Epidermal melanocyte (primary cell): ENCODE results near the gene SIN3A.
"Not testable (repeated sequence)": the region's sequence is repeated elsewhere in the genome, so short reads cannot be mapped to it uniquely, and the experiment has no call there.

Experiments used
- DNase-seq: peaks from one replicate; pipeline ENCODE4 v3.0.0; 2011; ENCODE audit warnings: low spot score; ENCODE audit not compliant: insufficient read length

Gene SIN3A

GRCh38 chr15:75335705-75336355 lies 115.7 kb downstream of the SIN3A start, which contains the start of gene COMMD4:
Gene COMMD4 (plus strand): TSS chr15:75336063. CDS start chr15:75336090, 27 bp downstream.
- peak; percentile 67 for DNase-seq

DNA sequence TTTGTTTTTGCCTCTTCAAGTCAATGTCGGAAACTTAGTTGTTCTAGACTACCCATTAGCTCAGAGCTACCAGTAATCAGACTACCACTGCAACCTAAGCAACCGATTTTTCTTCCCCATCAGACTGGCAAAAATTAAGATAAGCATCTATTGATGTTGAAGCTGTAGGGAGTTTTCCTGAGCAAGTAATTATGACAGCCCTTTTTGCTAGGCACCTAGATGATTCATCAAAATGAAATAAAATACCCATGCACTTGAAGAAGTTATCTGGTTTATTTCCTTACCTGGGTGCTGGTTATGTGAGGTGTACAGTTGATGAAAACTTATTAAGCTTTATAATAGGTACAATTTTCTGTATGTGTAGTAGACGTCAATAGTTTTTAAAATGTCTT lies 116.2 kb downstream of the SIN3A start:
- DNase-seq: no peak

DNA sequence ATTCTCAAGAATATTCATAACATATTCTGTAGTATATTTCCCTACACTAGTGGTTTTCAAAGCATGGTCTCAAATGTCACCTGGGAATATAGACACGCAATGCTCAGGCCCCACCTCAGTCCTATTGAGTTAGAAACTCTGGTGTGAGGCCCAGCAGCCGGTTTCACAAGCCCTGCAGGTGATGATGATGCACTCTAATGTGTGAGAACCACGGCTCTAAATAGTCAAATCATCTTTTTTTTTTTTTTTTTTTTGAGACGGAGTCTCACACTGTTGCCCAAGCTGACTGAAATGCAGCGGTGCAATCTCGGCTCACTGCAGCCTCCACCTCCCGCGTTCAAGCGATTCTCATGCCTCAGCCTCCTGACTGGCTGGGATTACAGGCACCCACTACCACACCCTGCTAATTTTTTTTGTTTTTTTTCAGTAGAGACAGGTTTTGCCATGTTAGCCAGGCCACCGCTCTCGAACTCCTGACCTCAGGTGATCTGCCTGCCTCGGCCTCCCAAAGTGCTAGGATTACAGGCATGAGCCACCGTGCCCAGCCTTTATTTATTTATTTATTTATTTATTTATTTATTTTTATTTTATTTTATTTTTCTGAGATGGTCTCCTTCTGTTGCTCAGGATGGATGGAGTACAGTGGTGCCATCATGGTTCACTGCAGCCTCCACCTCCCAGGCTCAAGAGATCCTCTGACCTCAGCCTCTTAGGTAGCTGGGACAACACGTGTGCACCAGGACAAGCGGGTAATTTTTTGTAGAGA lies 117.7 kb downstream of the SIN3A start:
- DNase-seq: not testable (repeated sequence)

- not testable (repeated sequence) for DNase-seq
These were observed 119.4 kb downstream of the SIN3A start for GRCh38 chr15:75332093-75332492.

GRCh38 chr15:75329571-75329970 lies 121.9 kb downstream of the SIN3A start:
- no peak for DNase-seq

DNA sequence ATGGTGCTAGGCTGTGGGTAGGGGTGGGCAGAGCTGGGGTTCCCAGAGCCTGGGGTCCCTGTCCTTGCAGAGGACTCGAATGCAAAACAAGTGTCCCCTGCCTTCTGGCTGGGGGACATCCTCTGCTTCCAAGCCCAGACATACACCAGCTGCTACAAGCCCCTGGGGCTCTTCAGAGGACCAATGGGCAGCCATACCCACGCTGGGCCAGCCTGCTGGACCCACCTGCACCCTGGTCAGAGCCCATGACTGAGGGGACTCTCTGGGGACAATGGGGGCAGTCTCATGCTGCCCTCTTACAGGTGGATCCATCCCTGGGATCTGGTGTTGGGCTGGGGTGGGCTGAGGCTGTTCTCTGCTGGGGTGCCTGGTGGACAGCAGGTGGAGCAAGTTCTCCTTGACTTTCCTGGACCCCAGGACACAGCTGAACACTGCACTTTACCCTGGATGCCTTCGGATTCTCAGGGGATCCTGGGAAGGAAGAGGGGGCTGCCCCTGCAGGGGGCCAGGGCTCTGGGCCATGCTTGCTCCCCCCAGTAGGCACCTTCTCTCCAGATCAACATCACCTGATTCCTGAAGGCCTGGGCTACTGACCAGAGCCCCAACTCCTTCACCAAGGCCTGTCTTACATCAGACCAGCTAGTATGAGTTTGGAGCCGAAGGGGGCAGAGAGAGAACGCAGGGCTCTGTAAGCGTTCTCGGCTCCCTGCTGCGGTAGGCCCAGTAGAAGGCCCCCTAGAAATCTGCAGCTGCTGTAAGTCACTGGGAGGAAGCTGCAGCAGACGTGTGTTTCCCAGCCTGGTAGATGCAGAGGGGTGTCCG lies 122.8 kb downstream of the SIN3A start:
- no peak for DNase-seq

- DNase-seq: no peak
These were observed 124.0 kb downstream of the SIN3A start for GRCh38 chr15:75327491-75327890.

- DNase-seq: no peak
These were observed 124.5 kb downstream of the SIN3A start for GRCh38 chr15:75327005-75327404.

- no peak for DNase-seq
These were observed 125.6 kb downstream of the SIN3A start for GRCh38 chr15:75325922-75326321.

- no peak for DNase-seq
These were observed 129.8 kb downstream of the SIN3A start for GRCh38 chr15:75321711-75322110.
